Activated CD4-positive, alpha-beta T cell treated with anti-CD3 and anti-CD28 coated beads, Interleukin-2, amount 50 U/mL, for 16 hours (primary cell): ENCODE measurements around the gene CDC37.
"Not testable (repeated sequence)": the region's sequence is repeated elsewhere in the genome, so short reads cannot be mapped to it uniquely, and the experiment has no call there.

Experiments
- DNase-seq: peaks from one replicate; pipeline ENCODE4 v3.0.0-alpha.2; 2020

CDC37 gene

GRCh38 chr19:10393137-10393536, 10.2 kb downstream of the CDC37 start:
- no peak for DNase-seq

- DNase-seq: no peak
Measured at GRCh38 chr19:10392120-10392519, 11.2 kb downstream of the CDC37 start.

GRCh38 chr19:10390652-10391286, 12.6 kb downstream of the CDC37 start:
- peak; percentile 68 for DNase-seq

GRCh38 chr19:10389863-10390262, 13.5 kb downstream of the CDC37 start:
- no peak for DNase-seq

GRCh38 chr19:10388957-10389356, 14.4 kb downstream of the CDC37 start:
- DNase-seq: peak; percentile 73

GRCh38 chr19:10384580-10384979, 18.8 kb downstream of the CDC37 start:
- no peak for DNase-seq

GRCh38 chr19:10383223-10383499, 20.2 kb downstream of the CDC37 start:
- not testable (repeated sequence) for DNase-seq

- DNase-seq: peak; percentile 98
Measured at GRCh38 chr19:10380313-10381102, 22.8 kb downstream of the CDC37 start, which contains the start of gene TYK2. TYK2 (minus strand) TSS chr19:10380572; CDS start chr19:10378406, 2,166 bp downstream.

GRCh38 chr19:10379880-10380312, 23.4 kb downstream of the CDC37 start:
- no peak for DNase-seq

- DNase-seq: no peak
Measured at GRCh38 chr19:10378124-10378523, 25.2 kb downstream of the CDC37 start.

GRCh38 chr19:10377140-10377640, 26.2 kb downstream of the CDC37 start:
- not testable (repeated sequence) for DNase-seq

GRCh38 chr19:10374931-10375330, 28.4 kb downstream of the CDC37 start:
- no peak for DNase-seq

GRCh38 chr19:10372690-10373089, 30.7 kb downstream of the CDC37 start:
- DNase-seq: no peak

GRCh38 chr19:10368101-10368803, 35.1 kb downstream of the CDC37 start:
- DNase-seq: no peak

- not testable (repeated sequence) for DNase-seq
Measured at GRCh38 chr19:10366950-10367512, 36.3 kb downstream of the CDC37 start.

- DNase-seq: no peak
Measured at GRCh38 chr19:10365518-10365917, 37.8 kb downstream of the CDC37 start.

- DNase-seq: no peak
Measured at GRCh38 chr19:10364644-10365043, 38.7 kb downstream of the CDC37 start.

GRCh38 chr19:10363789-10364281, 39.5 kb downstream of the CDC37 start:
- DNase-seq: no peak

- no peak for DNase-seq
Measured at GRCh38 chr19:10362259-10362658, 41.1 kb downstream of the CDC37 start.

GRCh38 chr19:10361569-10362011, 41.8 kb downstream of the CDC37 start:
- no peak for DNase-seq

GRCh38 chr19:10356431-10356830, 46.9 kb downstream of the CDC37 start:
- DNase-seq: no peak

- peak; percentile 50 for DNase-seq
Measured at GRCh38 chr19:10353793-10354391, 49.5 kb downstream of the CDC37 start.
